Naive thymus-derived CD8-positive, alpha-beta T cell (primary cell): Measurements from ENCODE around the gene DLG5. TPM values are rescaled to one million over a fixed set of nuclear protein-coding genes. Genes with fewer than 3 reads are reported as not detected.
A peak's percentile ranks its signal among the peaks of the same experiment; 100 is the strongest.

Source experiments
- ATAC-seq, 2 donors: fragments of 150-1000 bp; cut with Tn5 transposase in 1 of 2; sonication (Bioruptor Pico), chemical (Tn5 transposase) in 1 of 2; 1 replicate in 1 of 2; 2 replicates in 1 of 2; pipeline ENCODE4 v1.10.0; 2021; ENCODE audit warnings: mild to moderate bottlenecking in 2 of 2, moderate library complexity in 2 of 2
- POLR2A ChIA-PET: fragments of 350-600 bp; sonication (Branson Sonifier 250); formaldehyde crosslinking; loops from one replicate; lab custom pipeline; 2021; ENCODE audit warnings: antibody characterized with exemption; lab: Charles Lee
- DNase-seq, 10 donors: peaks; one replicate each; pipeline versions ENCODE4 v3.0.0 to v3.0.0-alpha.2; 2020 to 2022
- H3K27ac Mint-ChIP-seq, 10 donors: one replicate each; pipeline ENCODE4 v1.8.0; 2020 to 2022; ENCODE audit warnings: mild to moderate bottlenecking in 10 of 10, mixed read lengths in 10 of 10, moderate library complexity in 4 of 10, inconsistent platforms in 1 of 10
- H3K27me3 Mint-ChIP-seq, 5 donors: one replicate each; pipeline ENCODE4 v1.8.0; 2021 to 2022; ENCODE audit warnings: mixed read lengths in 5 of 5
- H3K36me3 Mint-ChIP-seq, 3 donors: one replicate each; pipeline ENCODE4 v1.8.0; 2020 to 2022; ENCODE audit warnings: mixed read lengths in 3 of 3, mild to moderate bottlenecking in 2 of 3, inconsistent platforms in 1 of 3
- H3K4me1 Mint-ChIP-seq, 4 donors: one replicate each; pipeline ENCODE4 v1.8.0; 2021 to 2022; ENCODE audit warnings: mixed read lengths in 4 of 4
- H3K4me3 Mint-ChIP-seq, 10 donors: one replicate each; pipeline ENCODE4 v1.8.0; 2020 to 2022; ENCODE audit warnings: mild to moderate bottlenecking in 10 of 10, mixed read lengths in 10 of 10, moderate library complexity in 6 of 10, inconsistent platforms in 1 of 10
- H3K9me3 Mint-ChIP-seq, 9 donors: one replicate each; pipeline ENCODE4 v1.8.0; 2020 to 2022; ENCODE audit warnings: mixed read lengths in 9 of 9, mild to moderate bottlenecking in 3 of 9, inconsistent platforms in 1 of 9, moderate library complexity in 1 of 9
- polyA plus RNA-seq, 3 donors: library from polyadenylated mRNA; unstranded; fragments of 300-500 nt; fragmentation: Illumina TruSeq; gene quantifications; one replicate each; pipeline ENCODE4 v1.2.3, GENCODE V29; 2021
- total RNA-seq, 8 experiments: library from RNA in 2 of 8; stranded (reverse) in 2 of 8; gene quantifications; one replicate each; pipeline ENCODE4 v1.2.3 and lab custom pipeline; 2021 to 2026

Gene DLG5, protein sequence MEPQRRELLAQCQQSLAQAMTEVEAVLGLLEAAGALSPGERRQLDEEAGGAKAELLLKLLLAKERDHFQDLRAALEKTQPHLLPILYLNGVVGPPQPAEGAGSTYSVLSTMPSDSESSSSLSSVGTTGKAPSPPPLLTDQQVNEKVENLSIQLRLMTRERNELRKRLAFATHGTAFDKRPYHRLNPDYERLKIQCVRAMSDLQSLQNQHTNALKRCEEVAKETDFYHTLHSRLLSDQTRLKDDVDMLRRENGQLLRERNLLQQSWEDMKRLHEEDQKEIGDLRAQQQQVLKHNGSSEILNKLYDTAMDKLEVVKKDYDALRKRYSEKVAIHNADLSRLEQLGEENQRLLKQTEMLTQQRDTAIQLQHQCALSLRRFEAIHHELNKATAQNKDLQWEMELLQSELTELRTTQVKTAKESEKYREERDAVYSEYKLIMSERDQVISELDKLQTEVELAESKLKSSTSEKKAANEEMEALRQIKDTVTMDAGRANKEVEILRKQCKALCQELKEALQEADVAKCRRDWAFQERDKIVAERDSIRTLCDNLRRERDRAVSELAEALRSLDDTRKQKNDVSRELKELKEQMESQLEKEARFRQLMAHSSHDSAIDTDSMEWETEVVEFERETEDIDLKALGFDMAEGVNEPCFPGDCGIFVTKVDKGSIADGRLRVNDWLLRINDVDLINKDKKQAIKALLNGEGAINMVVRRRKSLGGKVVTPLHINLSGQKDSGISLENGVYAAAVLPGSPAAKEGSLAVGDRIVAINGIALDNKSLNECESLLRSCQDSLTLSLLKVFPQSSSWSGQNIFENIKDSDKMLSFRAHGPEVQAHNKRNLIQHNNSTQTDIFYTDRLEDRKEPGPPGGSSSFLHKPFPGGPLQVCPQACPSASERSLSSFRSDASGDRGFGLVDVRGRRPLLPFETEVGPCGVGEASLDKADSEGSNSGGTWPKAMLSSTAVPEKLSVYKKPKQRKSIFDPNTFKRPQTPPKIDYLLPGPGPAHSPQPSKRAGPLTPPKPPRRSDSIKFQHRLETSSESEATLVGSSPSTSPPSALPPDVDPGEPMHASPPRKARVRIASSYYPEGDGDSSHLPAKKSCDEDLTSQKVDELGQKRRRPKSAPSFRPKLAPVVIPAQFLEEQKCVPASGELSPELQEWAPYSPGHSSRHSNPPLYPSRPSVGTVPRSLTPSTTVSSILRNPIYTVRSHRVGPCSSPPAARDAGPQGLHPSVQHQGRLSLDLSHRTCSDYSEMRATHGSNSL (N-terminal part only)
- total RNA-seq = under 1 TPM; 0.30 to 0.55 TPM
- polyA plus RNA-seq = under 1 TPM in 2 of 3 donors, not detected in 1; 0.04 to 0.54 TPM
- total RNA-seq (lab: John Stamatoyannopoulos, UW) = 0 to 3.2 (median 1.2) reads per million in 6 experiments

DNA sequence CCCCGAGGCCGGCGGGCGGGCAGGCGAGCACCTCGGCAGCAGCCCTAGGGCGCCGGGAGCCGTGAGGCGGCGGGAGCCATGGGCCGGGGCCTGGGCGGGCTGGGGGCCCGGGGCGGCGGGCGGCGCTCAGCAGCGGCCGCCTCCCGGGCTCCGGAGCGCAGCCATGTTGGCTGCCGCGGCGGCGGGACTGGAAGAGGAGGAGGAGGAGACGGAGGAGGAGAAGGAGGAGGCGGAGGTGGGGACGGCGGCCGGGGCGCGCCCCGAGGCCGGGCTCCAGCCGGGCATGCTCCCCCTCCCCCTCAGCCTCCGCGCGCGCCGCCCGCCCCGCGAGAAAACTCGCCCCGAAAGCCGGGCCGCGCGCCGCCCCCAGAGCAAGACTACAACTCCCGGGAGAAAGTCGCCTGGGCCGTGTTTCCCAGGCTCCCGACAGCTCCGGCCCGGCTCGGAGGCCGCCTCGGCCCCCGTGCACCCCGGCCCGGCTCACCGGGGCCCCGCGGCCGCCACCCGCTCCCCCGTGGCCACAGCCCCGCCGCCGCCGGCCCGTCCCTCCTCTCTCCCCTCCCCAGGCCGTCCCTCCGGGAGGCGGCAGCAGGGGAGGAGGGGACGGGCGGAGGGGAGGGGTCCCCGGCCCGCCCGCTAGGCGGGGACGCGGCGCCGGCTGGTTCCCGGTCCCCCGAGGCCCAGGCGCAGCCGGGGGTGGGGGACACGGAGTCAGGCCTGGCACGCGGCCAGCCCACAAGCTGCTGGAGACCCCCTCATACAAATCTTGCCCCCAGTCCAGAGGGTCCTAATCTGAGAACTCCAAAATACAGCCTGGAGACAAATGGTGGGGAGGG lies at the start of gene DLG5:
Gene DLG5 (minus strand): TSS at position 190 of the 836 bp plus-strand sequence. CDS start 235 bp downstream, outside the sequence.
- peaks cover 4 to 15% (median 9%) of the 10 kb centered on the region in 4 donors for H3K4me1 Mint-ChIP-seq
- POLR2A ChIA-PET = no interaction called here
- H3K27ac Mint-ChIP-seq = peak within 1 kb of the TSS in 1 of 10 donors; percentile 13
- DNase-seq (no peak), ATAC-seq (peak; percentile 20 to 49)
- peak within 1 kb of the TSS; percentile 49 to 83 (median 74) for H3K4me3 Mint-ChIP-seq
- peaks cover 0 to 4% (median 0%) of the 10 kb centered on the region in 3 donors for H3K36me3 Mint-ChIP-seq
- peaks cover 0 to 2% (median 0%) of the 10 kb centered on the region in 9 donors for H3K9me3 Mint-ChIP-seq
- H3K27me3 Mint-ChIP-seq = peaks cover 30 to 73% (median 49%) of the 10 kb centered on the region in 5 donors

DNA sequence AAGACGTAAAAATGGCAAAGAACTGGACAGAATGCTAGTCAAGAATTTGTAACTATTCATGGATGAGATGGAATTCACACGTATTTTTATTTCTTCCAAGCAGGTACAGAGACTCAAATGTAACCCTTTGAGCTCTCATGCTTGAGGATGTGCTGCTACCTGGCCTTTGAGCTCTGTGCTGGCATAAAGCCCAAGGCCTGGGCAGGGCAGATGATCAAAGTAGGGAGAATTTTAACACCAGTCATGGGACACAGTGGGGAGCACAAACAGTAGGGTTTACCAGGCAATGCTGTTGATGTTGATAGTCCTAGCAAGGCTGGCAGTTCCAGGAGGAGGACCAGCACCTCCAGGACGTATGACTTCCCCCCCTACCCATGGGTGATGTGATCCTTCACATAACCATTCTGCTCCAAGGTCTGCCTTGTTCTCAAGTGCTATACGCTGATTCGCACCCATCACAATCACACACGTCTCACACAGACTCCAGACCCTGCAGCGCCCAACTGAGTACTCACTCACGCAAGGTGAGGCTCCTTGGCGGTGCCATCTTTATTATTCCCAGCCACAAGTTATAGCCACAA lies 48.6 kb upstream of the DLG5 start:
- Mint-ChIP-seq H3K9me3 (no peaks in the 10 kb centered on the region), H3K36me3 (peaks cover 0 to 59% (median 17%) of the 10 kb centered on the region in 3 donors), H3K27me3 (no peaks in the 10 kb centered on the region), H3K4me3 (no peak overlapping the region), H3K4me1 (peaks cover 0 to 14% (median 5%) of the 10 kb centered on the region in 4 donors), H3K27ac (peak overlapping the region in 2 of 10 donors; percentile 36 to 89)
- ATAC-seq (no peak), DNase-seq (no peak)
- POLR2A ChIA-PET = no interaction called here

DNA sequence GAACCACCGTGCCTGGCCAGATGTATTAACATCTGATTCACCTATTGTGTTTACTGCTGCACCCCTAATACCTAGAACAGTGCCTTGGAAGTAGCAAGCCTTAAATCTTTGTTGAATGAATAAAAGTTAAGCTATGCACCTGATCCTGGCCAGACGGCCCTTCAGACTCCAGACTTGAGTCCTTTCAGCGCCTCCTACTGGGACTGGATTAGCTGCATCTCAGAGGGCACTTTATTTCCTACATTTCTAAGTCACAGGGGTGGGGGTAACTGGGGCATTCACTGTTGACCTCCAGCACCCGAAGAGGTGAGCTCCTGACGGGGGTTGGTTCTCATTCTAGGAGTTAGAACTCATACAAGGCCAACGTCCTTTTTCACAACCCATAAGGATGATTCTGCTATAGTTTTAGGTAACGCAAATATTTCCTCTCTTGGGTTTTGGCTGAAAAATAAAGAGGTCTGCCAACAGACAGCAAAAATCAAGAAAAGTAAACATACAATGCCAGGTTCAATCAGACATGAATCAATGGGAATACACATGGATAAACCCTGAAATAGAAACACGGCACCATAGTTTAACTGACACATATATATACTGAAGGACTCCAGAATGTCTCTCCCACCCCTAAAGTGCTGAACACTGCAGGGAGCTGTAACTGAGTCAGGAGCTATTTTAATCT lies 48.0 kb upstream of the DLG5 start:
- peaks cover 0 to 14% (median 5%) of the 10 kb centered on the region in 4 donors for H3K4me1 Mint-ChIP-seq
- H3K9me3 Mint-ChIP-seq = no peaks in the 10 kb centered on the region
- H3K4me3 Mint-ChIP-seq = no peak overlapping the region
- ATAC-seq (no peak), DNase-seq (no peak)
- H3K36me3 Mint-ChIP-seq = peaks cover 0 to 52% (median 10%) of the 10 kb centered on the region in 3 donors
- H3K27ac Mint-ChIP-seq = peak overlapping the region in 1 of 10 donors; percentile 89
- POLR2A ChIA-PET = no interaction called here
- no peaks in the 10 kb centered on the region for H3K27me3 Mint-ChIP-seq

DNA sequence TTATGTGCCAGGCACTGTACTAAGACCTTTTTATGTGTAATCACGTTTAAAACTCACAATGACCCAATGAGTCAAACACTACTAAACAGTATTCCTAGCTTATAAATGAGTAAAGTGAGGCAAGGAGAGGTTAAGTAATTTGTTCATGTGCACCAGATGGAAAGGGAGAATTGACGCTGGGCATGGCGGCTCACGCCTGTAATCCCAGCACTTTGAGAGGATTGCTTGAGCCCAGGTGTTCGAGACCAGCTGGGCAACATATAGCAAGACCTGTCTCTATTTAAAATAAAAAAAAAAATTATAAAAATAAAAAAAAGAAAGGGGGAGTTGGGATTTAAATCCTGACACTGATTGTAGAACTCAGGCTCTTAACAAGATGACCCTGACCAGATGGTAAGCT lies 46.7 kb upstream of the DLG5 start:
- H3K9me3 Mint-ChIP-seq = no peaks in the 10 kb centered on the region
- ATAC-seq (no peak), DNase-seq (no peak)
- POLR2A ChIA-PET = no interaction called here
- H3K4me1 Mint-ChIP-seq = peaks cover 0 to 14% (median 5%) of the 10 kb centered on the region in 4 donors
- no peaks in the 10 kb centered on the region for H3K27me3 Mint-ChIP-seq
- H3K36me3 Mint-ChIP-seq = peaks cover 0 to 42% (median 9%) of the 10 kb centered on the region in 3 donors
- H3K27ac Mint-ChIP-seq = peak overlapping the region in 1 of 10 donors; percentile 53
- no peak overlapping the region for H3K4me3 Mint-ChIP-seq

GRCh38 chr10:77972148-77972547 lies 45.6 kb upstream of the DLG5 start:
- Mint-ChIP-seq H3K4me3 (no peak overlapping the region), H3K36me3 (peaks cover 0 to 31% (median 7%) of the 10 kb centered on the region in 3 donors), H3K27me3 (no peaks in the 10 kb centered on the region), H3K27ac (peak overlapping the region in 4 of 10 donors; percentile 40 to 80 (median 50)), H3K9me3 (no peaks in the 10 kb centered on the region), H3K4me1 (peaks cover 0 to 14% (median 5%) of the 10 kb centered on the region in 4 donors)
- DNase-seq (no peak), ATAC-seq (no peak)
- POLR2A ChIA-PET = no interaction called here

- POLR2A ChIA-PET = no interaction called here
- peaks cover 0 to 27% (median 7%) of the 10 kb centered on the region in 3 donors for H3K36me3 Mint-ChIP-seq
- no peak for DNase-seq
Observed at GRCh38 chr10:77971804-77972144, 45.2 kb upstream of the DLG5 start.

DNA sequence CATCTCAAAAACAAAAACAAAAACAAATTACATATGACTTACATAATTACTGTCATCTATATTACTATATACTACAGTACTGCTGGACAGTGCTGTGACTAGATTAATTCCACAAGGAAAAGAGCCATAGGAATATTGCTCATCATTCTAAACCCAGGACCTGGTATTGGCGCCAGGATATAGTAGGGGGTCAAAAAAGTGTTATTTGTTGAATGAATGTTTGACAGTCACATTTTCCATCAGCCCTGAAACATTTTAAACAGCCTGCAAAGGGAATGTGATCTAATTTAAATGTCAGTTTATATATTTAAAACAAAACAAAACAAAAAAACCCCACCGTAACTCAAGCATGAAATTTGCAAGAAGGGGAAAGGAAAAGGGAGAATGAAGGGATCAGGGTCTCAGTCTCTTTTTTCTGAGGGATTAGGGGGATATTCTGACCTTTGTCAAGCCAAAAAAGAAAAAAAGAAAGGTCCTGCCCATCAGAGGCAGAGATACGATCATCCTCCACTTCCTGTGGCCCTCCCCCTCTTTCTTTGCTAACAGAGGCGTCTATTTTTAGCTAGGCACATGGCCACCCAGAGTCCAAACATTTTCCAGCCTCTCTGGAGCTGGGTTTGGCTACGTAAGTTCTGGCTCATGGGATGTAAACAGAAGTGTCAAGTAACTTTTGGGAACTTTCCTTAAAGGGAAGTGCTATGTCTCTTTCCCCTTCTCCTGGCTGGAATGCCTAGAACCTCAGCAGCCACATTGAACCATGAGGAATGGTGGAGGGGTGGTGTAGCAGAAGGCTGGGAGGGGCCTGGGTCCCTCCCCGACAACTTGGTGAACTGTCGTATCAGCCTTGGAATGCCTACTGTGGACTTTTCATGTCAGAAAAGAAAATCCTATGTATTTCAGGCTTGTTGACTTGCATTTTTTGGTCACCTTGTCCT lies 44.6 kb upstream of the DLG5 start:
- Mint-ChIP-seq H3K36me3 (peaks cover 0 to 21% (median 7%) of the 10 kb centered on the region in 3 donors), H3K27ac (peak overlapping the region in 9 of 10 donors; percentile 8 to 69 (median 53)), H3K27me3 (no peaks in the 10 kb centered on the region), H3K4me1 (peaks cover 0 to 14% (median 5%) of the 10 kb centered on the region in 4 donors), H3K4me3 (peak overlapping the region in 1 of 10 donors; percentile 16), H3K9me3 (no peaks in the 10 kb centered on the region)
- ATAC-seq (no peak), DNase-seq (no peak)
- POLR2A ChIA-PET = no interaction called here

More at GRCh38 chr10:77971804-77972144, 45.2 kb upstream of the DLG5 start:
- H3K9me3 Mint-ChIP-seq = no peaks in the 10 kb centered on the region
- H3K4me3 Mint-ChIP-seq = no peak overlapping the region
- no peaks in the 10 kb centered on the region for H3K27me3 Mint-ChIP-seq
- no peak for ATAC-seq
- peak overlapping the region in 8 of 10 donors; percentile 8 to 69 (median 47) for H3K27ac Mint-ChIP-seq
- H3K4me1 Mint-ChIP-seq = peaks cover 0 to 14% (median 5%) of the 10 kb centered on the region in 4 donors

- ATAC-seq = no peak
- Mint-ChIP-seq H3K27me3 (peaks cover 0 to 10% (median 4%) of the 10 kb centered on the region in 5 donors), H3K9me3 (peaks cover 0 to 3% (median 0%) of the 10 kb centered on the region in 9 donors), H3K27ac (no peak overlapping the region), H3K4me1 (peaks cover 0 to 14% (median 5%) of the 10 kb centered on the region in 4 donors), H3K4me3 (no peak overlapping the region), H3K36me3 (peaks cover 5 to 9% (median 7%) of the 10 kb centered on the region in 3 donors)
- POLR2A ChIA-PET = interaction anchor here (1.0 kb wide), 1 partner anchor 65 kb away, joined by 4 read pairs; no protein-coding TSS in a partner anchor
- DNase-seq = no peak
Observed at GRCh38 chr10:77969114-77969513, 42.6 kb upstream of the DLG5 start.

- POLR2A ChIA-PET = no interaction called here
- H3K36me3 Mint-ChIP-seq = peaks cover 5 to 7% (median 5%) of the 10 kb centered on the region in 3 donors
- H3K4me3 Mint-ChIP-seq = no peak overlapping the region
- no peak for DNase-seq
- ATAC-seq = no peak
- peaks cover 0 to 3% (median 0%) of the 10 kb centered on the region in 9 donors for H3K9me3 Mint-ChIP-seq
- H3K4me1 Mint-ChIP-seq = peaks cover 0 to 14% (median 5%) of the 10 kb centered on the region in 4 donors
- H3K27ac Mint-ChIP-seq = peak overlapping the region in 1 of 10 donors; percentile 49
- peaks cover 3 to 10% (median 4%) of the 10 kb centered on the region in 5 donors for H3K27me3 Mint-ChIP-seq
Observed at GRCh38 chr10:77967611-77968022, 41.1 kb upstream of the DLG5 start.

DNA sequence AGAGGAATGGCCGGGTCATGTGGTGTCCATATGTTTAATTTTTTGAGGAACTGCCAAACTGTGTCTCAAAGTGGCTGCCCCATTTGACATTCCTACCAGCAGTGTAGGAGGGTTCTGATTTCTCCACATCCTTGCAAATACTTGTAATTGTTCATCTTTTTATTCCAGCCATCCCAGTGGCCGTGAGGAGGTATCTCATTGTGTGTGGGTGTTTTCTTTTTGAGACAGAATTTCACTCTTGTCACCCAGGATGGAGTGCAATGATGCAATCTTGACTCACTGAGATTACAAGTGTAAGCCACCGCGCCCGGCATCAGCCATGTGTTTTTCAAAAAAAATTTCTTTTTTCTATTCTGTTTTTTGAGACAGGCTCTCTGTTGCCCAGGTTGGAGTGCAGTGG lies 38.7 kb upstream of the DLG5 start:
- ATAC-seq (no peak), DNase-seq (no peak)
- Mint-ChIP-seq H3K27me3 (peaks cover 7 to 10% (median 7%) of the 10 kb centered on the region in 5 donors), H3K36me3 (peaks cover 0 to 10% (median 0%) of the 10 kb centered on the region in 3 donors), H3K4me1 (no peaks in the 10 kb centered on the region), H3K27ac (no peak overlapping the region), H3K9me3 (peaks cover 0 to 3% (median 0%) of the 10 kb centered on the region in 9 donors), H3K4me3 (no peak overlapping the region)
- POLR2A ChIA-PET = no interaction called here
